BJ (cell line): ENCODE results near the gene HAUS8. TPM values are rescaled to one million over a fixed set of nuclear protein-coding genes. Genes with fewer than 3 reads are reported as not detected.

Source experiments
- CTCF ChIA-PET: fragments of 350-600 bp; formaldehyde crosslinking; extraction: SDS; loops from one replicate; lab custom pipeline; 2021; ENCODE audit warnings: antibody characterized with exemption, inconsistent platforms; lab: Yijun Ruan, JAX
- POLR2A ChIA-PET: fragments of 300-600 bp; sonication (Branson Sonifier 250); formaldehyde crosslinking; extraction: SDS; loops from one replicate; lab custom pipeline; 2021; ENCODE audit warnings: antibody characterized with exemption; lab: Charles Lee
- DNase-seq: peaks from one replicate; pipeline ENCODE4 v3.0.0-alpha.2; 2011; ENCODE audit warnings: low read depth
- H3K27me3 ChIP-seq: 2 replicates; pipeline ENCODE4 v1.6.0; 2011; ENCODE audit warnings: low read length; ENCODE audit not compliant: control insufficient read depth, insufficient read depth
- H3K36me3 ChIP-seq: 2 replicates; pipeline ENCODE4 v1.5.1; 2011; ENCODE audit warnings: low read length; ENCODE audit not compliant: control insufficient read depth, insufficient read depth
- H3K4me3 ChIP-seq: 2 replicates; pipeline ENCODE4 v1.5.1; 2011; ENCODE audit warnings: low read depth, mild to moderate bottlenecking, control low read depth, low read length
- CTCF ChIP-seq: IDR thresholded peaks from 2 replicates; pipeline ENCODE4 v1.5.1; 2011; ENCODE audit warnings: low read depth, mild to moderate bottlenecking, control low read depth, inconsistent platforms, low read length, moderate library complexity; ENCODE audit not compliant: insufficient read depth
- polyA plus RNA-seq: library from polyadenylated mRNA; depleted of rRNA; stranded (reverse); fragments of >200 nt; gene quantifications from 2 replicates; pipeline ENCODE4 v1.2.3, GENCODE V29; 2011; rRNA removed

HAUS8 gene
- polyA plus RNA-seq, 1 experiment: 14.0 TPM

GRCh38 chr19:17001603-17002183 lies 73.6 kb downstream of the HAUS8 start:
- Histone ChIP-seq H3K4me3 (no peak overlapping the region), H3K27me3 (no peaks in the 10 kb centered on the region), H3K36me3 (no peaks in the 10 kb centered on the region)
- DNase-seq: no peak
- no peak for TF ChIP-seq CTCF
- ChIA-PET CTCF (no interaction called here), POLR2A (no interaction called here)

Other genes with a start within 250 kb of the HAUS8 start
- 19.8 and 25.5 TPM in 2 replicates for gene SIN3B, start 246.1 kb downstream of the HAUS8 start, polyA plus RNA-seq
- 0.05 TPM in 1 of 2 replicates, not detected in the other for gene F2RL3, start 186.5 kb downstream of the HAUS8 start, polyA plus RNA-seq
- 0.89 and 1.1 TPM in 2 replicates for gene CPAMD8, start 48.6 kb downstream of the HAUS8 start, polyA plus RNA-seq
- gene MYO9B, start 325 bp upstream of the HAUS8 start, polyA plus RNA-seq: 26.5 and 40.8 TPM in 2 replicates
- 27.9 and 29.7 TPM in 2 replicates for gene USE1, start 139.9 kb upstream of the HAUS8 start, polyA plus RNA-seq
- 8.1 and 10.0 TPM in 2 replicates for gene OCEL1, start 150.8 kb upstream of the HAUS8 start, polyA plus RNA-seq
- 26.1 and 28.0 TPM in 2 replicates for gene NR2F6, start 170.5 kb upstream of the HAUS8 start, polyA plus RNA-seq
- not detected in 2 replicates for gene USHBP1, start 189.3 kb upstream of the HAUS8 start, polyA plus RNA-seq
- 90.1 and 122 TPM in 2 replicates for gene BABAM1, start 192.0 kb upstream of the HAUS8 start, polyA plus RNA-seq
- gene ANKLE1, start 206.4 kb upstream of the HAUS8 start, polyA plus RNA-seq: 0.18 and 0.38 TPM in 2 replicates
- gene ABHD8, start 228.0 kb upstream of the HAUS8 start, polyA plus RNA-seq: 7.1 and 11.0 TPM in 2 replicates
- gene MRPL34, start 230.4 kb upstream of the HAUS8 start, polyA plus RNA-seq: 19.9 and 26.3 TPM in 2 replicates
- gene DDA1, start 234.1 kb upstream of the HAUS8 start, polyA plus RNA-seq: 52.7 and 55.6 TPM in 2 replicates